Measurements from ENCODE around the gene MAP3K7CL.

Gene MAP3K7CL

GRCh38 chr21:29163341-29164115 lies 33.1 kb downstream of the MAP3K7CL start:
- no peak for TF ChIP-seq GABPA (IDR thresholded peaks at IDR 0.05; ENCODE audit: low read depth)
- no peak for TF ChIP-seq POLR2AphosphoS5 (IDR thresholded peaks at IDR 0.05; ENCODE audit: low read depth)
- no peak for TF ChIP-seq SPI1 (IDR thresholded peaks at IDR 0.05; ENCODE audit: borderline replicate concordance, low read depth)
- TF ChIP-seq REST (IDR thresholded peaks at IDR 0.05; ENCODE audit: insufficient replicate concordance, low read depth), result no peak
- no peak for TF ChIP-seq CTCF (IDR thresholded peaks at IDR 0.05; ENCODE audit: insufficient read depth, low read length)
- peak; percentile 38 to 58 for DNase-seq (ENCODE audit: low read depth in 1 of 2, low spot score in 1 of 2)
- Histone ChIP-seq H3K4me3 (replicated peaks; ENCODE audit: insufficient read depth, low read length) (no peak overlapping the region), H3K27ac (replicated peaks) (peak overlapping the region; percentile 58), H3K27me3 (ENCODE audit: insufficient read depth, poor library complexity, severe bottlenecking) (no peaks in the 10 kb centered on the region)

- Histone ChIP-seq H3K27ac (replicated peaks) (0 out of 2 replicates have a peak overlapping the region, but pooled peaks have one; percentile 9), H3K4me3 (replicated peaks; ENCODE audit: insufficient read depth, low read length) (no peak overlapping the region), H3K27me3 (ENCODE audit: insufficient read depth, poor library complexity, severe bottlenecking) (no peaks in the 10 kb centered on the region)
- peak in 1 of 2 experiments; percentile 53 for DNase-seq (ENCODE audit: low read depth in 1 of 2, low spot score in 1 of 2)
- no peak for TF ChIP-seq CTCF (IDR thresholded peaks at IDR 0.05; ENCODE audit: insufficient read depth, low read length)
- no peak for TF ChIP-seq REST (IDR thresholded peaks at IDR 0.05; ENCODE audit: insufficient replicate concordance, low read depth)
Observed at GRCh38 chr21:29164323-29164942, 34.0 kb downstream of the MAP3K7CL start.

GRCh38 chr21:29166323-29166722 lies 35.9 kb downstream of the MAP3K7CL start:
- Histone ChIP-seq H3K27me3 (ENCODE audit: insufficient read depth, poor library complexity, severe bottlenecking) (no peaks in the 10 kb centered on the region), H3K27ac (replicated peaks) (no peak overlapping the region), H3K4me3 (replicated peaks; ENCODE audit: insufficient read depth, low read length) (no peak overlapping the region)
- DNase-seq (ENCODE audit: low read depth in 1 of 2, low spot score in 1 of 2), result no peak
- TF ChIP-seq CTCF (IDR thresholded peaks at IDR 0.05; ENCODE audit: insufficient read depth, low read length) (no peak), GABPA (IDR thresholded peaks at IDR 0.05; ENCODE audit: low read depth) (no peak), REST (IDR thresholded peaks at IDR 0.05; ENCODE audit: insufficient replicate concordance, low read depth) (no peak), SPI1 (IDR thresholded peaks at IDR 0.05; ENCODE audit: borderline replicate concordance, low read depth) (no peak), POLR2AphosphoS5 (IDR thresholded peaks at IDR 0.05; ENCODE audit: low read depth) (no peak)
